ENCODE results near the gene UPK3A. TPM values are rescaled to one million over a fixed set of nuclear protein-coding genes. Genes with fewer than 3 reads are reported as not detected.

UPK3A gene
- total and polyA plus RNA-seq, 2 experiments from 2014 or later, result 0.47 TPM; not detected in 1

DNA sequence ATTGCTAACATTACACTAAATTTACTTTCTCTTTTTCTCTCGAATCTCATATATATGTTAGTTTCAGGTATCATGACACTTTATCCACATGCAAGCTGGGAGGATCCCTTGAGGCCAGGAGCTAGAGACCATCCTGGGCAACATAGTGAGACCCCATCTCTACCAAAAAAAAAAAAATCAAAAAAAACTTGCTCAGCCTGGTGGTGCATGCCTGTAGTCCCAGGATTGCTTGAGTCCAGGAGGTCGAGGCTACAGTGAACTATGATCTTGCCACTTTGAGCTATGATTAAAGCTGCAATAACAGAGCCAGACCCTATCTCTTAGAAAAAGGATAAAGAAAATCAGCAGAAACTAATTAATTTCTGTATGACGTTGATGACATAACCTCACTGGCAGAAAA lies 3.7 kb upstream of the UPK3A start:
- Histone ChIP-seq H4K20me1 (replicated peaks; ENCODE audit: insufficient read depth) (no peaks in the 10 kb centered on the region), H3K9me2 (ENCODE audit: insufficient read depth) (no peaks in the 10 kb centered on the region), H3K4me1 (ENCODE audit: insufficient read depth) (no peaks in the 10 kb centered on the region), H3K27ac (ENCODE audit: low read depth) (no peak overlapping the region), H3F3A (replicated peaks; ENCODE audit: low read depth) (no peaks in the 10 kb centered on the region), H3K27me3 (ENCODE audit: insufficient read depth) (peaks cover 11% of the 10 kb centered on the region), H3K4me3 (no peak overlapping the region), H2AFZ (no peak overlapping the region), H3K4me2 (no peak overlapping the region), H3K79me2 (replicated peaks; ENCODE audit: insufficient read depth) (no peaks in the 10 kb centered on the region), H3K36me3 (ENCODE audit: insufficient read depth) (no peaks in the 10 kb centered on the region)
- Mint-ChIP-seq H3K4me3 (no peak overlapping the region), H3K4me1 (peaks cover 5% of the 10 kb centered on the region), H3K27me3 (ENCODE audit: insufficient read depth, low read depth, poor library complexity) (peaks cover 23% of the 10 kb centered on the region), H3K36me3 (ENCODE audit: low read depth) (no peaks in the 10 kb centered on the region), H3K27ac (no peak overlapping the region), H3K9me3 (no peaks in the 10 kb centered on the region)
- no peak for DNase-seq (ENCODE audit: low spot score)
- TF ChIP-seq, protein P1, sequence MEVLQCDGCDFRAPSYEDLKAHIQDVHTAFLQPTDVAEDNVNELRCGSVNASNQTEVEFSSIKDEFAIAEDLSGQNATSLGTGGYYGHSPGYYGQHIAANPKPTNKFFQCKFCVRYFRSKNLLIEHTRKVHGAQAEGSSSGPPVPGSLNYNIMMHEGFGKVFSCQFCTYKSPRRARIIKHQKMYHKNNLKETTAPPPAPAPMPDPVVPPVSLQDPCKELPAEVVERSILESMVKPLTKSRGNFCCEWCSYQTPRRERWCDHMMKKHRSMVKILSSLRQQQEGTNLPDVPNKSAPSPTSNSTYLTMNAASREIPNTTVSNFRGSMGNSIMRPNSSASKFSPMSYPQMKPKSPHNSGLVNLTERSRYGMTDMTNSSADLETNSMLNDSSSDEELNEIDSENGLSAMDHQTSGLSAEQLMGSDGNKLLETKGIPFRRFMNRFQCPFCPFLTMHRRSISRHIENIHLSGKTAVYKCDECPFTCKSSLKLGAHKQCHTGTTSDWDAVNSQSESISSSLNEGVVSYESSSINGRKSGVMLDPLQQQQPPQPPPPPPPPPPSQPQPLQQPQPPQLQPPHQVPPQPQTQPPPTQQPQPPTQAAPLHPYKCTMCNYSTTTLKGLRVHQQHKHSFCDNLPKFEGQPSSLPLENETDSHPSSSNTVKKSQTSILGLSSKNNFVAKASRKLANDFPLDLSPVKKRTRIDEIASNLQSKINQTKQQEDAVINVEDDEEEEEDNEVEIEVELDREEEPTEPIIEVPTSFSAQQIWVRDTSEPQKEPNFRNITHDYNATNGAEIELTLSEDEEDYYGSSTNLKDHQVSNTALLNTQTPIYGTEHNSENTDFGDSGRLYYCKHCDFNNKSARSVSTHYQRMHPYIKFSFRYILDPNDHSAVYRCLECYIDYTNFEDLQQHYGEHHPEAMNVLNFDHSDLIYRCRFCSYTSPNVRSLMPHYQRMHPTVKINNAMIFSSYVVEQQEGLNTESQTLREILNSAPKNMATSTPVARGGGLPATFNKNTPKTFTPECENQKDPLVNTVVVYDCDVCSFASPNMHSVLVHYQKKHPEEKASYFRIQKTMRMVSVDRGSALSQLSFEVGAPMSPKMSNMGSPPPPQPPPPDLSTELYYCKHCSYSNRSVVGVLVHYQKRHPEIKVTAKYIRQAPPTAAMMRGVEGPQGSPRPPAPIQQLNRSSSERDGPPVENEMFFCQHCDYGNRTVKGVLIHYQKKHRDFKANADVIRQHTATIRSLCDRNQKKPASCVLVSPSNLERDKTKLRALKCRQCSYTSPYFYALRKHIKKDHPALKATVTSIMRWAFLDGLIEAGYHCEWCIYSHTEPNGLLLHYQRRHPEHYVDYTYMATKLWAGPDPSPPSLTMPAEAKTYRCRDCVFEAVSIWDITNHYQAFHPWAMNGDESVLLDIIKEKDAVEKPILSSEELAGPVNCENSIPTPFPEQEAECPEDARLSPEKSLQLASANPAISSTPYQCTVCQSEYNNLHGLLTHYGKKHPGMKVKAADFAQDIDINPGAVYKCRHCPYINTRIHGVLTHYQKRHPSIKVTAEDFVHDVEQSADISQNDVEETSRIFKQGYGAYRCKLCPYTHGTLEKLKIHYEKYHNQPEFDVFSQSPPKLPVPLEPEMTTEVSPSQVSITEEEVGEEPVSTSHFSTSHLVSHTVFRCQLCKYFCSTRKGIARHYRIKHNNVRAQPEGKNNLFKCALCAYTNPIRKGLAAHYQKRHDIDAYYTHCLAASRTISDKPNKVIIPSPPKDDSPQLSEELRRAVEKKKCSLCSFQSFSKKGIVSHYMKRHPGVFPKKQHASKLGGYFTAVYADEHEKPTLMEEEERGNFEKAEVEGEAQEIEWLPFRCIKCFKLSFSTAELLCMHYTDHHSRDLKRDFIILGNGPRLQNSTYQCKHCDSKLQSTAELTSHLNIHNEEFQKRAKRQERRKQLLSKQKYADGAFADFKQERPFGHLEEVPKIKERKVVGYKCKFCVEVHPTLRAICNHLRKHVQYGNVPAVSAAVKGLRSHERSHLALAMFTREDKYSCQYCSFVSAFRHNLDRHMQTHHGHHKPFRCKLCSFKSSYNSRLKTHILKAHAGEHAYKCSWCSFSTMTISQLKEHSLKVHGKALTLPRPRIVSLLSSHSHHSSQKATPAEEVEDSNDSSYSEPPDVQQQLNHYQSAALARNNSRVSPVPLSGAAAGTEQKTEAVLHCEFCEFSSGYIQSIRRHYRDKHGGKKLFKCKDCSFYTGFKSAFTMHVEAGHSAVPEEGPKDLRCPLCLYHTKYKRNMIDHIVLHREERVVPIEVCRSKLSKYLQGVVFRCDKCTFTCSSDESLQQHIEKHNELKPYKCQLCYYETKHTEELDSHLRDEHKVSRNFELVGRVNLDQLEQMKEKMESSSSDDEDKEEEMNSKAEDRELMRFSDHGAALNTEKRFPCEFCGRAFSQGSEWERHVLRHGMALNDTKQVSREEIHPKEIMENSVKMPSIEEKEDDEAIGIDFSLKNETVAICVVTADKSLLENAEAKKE (CRISPR knock-in tag; IDR thresholded peaks at IDR 0.05), result no peak
- ATAC-seq, result no peak

DNA sequence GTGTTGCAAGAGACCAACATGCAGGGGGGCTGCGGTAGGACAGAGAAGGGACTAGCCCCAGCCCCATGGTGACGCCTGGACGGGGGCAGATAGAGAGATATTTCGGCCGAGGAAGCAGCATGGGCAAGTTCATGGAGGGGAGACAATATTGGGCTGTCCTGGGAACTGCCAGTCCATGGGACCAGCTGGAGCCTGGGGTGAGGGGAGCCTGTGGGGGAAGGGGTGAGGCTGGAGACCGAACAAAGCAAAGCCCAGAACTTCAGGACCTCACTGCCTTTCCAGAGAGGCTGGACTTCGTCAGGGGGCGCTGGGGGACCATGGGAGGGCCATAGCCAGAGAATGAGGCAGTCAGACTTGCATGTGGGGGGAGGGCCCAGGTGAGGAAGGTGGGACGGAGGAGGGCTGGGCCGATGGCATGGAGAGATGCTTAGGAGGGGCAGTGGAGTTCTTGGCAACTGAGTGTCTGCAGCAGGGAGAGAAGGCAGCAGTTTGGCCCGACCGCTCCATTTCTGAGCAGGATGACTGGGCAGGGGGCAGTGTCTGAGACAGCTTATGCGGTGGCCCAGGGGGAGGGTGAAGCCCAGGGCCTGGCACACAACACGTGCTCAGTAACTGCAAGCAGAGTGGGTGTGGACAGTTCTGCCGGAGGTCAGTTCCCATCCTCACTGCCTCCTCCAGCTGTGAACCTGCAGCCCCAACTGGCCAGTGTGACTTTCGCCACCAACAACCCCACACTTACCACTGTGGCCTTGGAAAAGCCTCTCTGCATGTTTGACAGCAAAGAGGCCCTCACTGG lies 712 bp downstream of the UPK3A start:
- Histone ChIP-seq H2AFZ (peak overlapping the region; percentile 99), H3K4me2 (peak overlapping the region; percentile 99), H3F3A (replicated peaks; ENCODE audit: low read depth) (no peaks in the 10 kb centered on the region), H3K4me3 (peak overlapping the region; percentile 90), H3K4me1 (ENCODE audit: insufficient read depth) (peaks cover 4% of the 10 kb centered on the region; the same call in 1 of the 2 replicates), H3K79me2 (replicated peaks; ENCODE audit: insufficient read depth) (no peaks in the 10 kb centered on the region), H3K36me3 (ENCODE audit: insufficient read depth) (no peaks in the 10 kb centered on the region), H3K9me2 (ENCODE audit: insufficient read depth) (no peaks in the 10 kb centered on the region), H3K27ac (ENCODE audit: low read depth) (no peak overlapping the region), H4K20me1 (replicated peaks; ENCODE audit: insufficient read depth) (no peaks in the 10 kb centered on the region), H3K27me3 (ENCODE audit: insufficient read depth) (peaks cover 11% of the 10 kb centered on the region)
- no peaks in the 10 kb centered on the region for H3K9me3 Mint-ChIP-seq
- peaks cover 12% of the 10 kb centered on the region; the same call in 2 of the 3 replicates for H3K4me1 Mint-ChIP-seq
- H3K27me3 Mint-ChIP-seq (ENCODE audit: insufficient read depth, low read depth, poor library complexity), result peaks cover 30% of the 10 kb centered on the region
- H3K36me3 Mint-ChIP-seq (ENCODE audit: low read depth), result no peaks in the 10 kb centered on the region
- H3K27ac Mint-ChIP-seq, result no peak overlapping the region
- DNase-seq (ENCODE audit: low spot score) (peak; percentile 80), ATAC-seq (peak; percentile 66)
- TF ChIP-seq ZNF331 (CRISPR knock-in tag; IDR thresholded peaks at IDR 0.05; ENCODE audit: low read depth), result no peak
- TF ChIP-seq STAT1 (IDR thresholded peaks at IDR 0.05; ENCODE audit: unreplicated experiment), result no peak
- TF ChIP-seq EZH2 (IDR thresholded peaks at IDR 0.05; ENCODE audit: low read depth, unreplicated experiment), result no peak
- peak; percentile 26 to 83; a peak in 3 of 4 replicates for TF ChIP-seq CTCF (conservative IDR thresholded peaks at IDR 0.05; ENCODE audit: low read depth in 2 of 2)
- peak overlapping the region; percentile 67 for H3K4me3 Mint-ChIP-seq

All from GM23338 (cell line).